Small intestine (tissue), 7 donors: Measurements from ENCODE around the gene USP12. TPM values are rescaled to one million over a fixed set of nuclear protein-coding genes. Genes with fewer than 3 reads are reported as not detected.
A peak's percentile ranks its signal among the peaks of the same experiment; 100 is the strongest.
"Not testable (repeated sequence)": the region's sequence is repeated elsewhere in the genome, so short reads cannot be mapped to it uniquely, and the experiment has no call there.

ENCODE experiments used
- DNase-seq, 2 donors: peaks; one replicate each; pipeline versions ENCODE4 v3.0.0 to v3.0.0-alpha.2; 2013
- FAIRE-seq: peaks from 2 replicates; lab custom pipeline; 2012; peaks lifted over from hg19 to GRCh38; lab: Jason Lieb, UNC
- H3K27ac ChIP-seq, 3 donors: one replicate each; pipeline ENCODE4 v1.5.1; 2013; ENCODE audit warnings: low read length in 2 of 3, mild to moderate bottlenecking in 2 of 3, control low read depth in 1 of 3, inconsistent platforms in 1 of 3, low read depth in 1 of 3, moderate library complexity in 1 of 3
- H3K27me3 ChIP-seq, 3 donors: one replicate each; pipeline ENCODE4 v1.6.1; 2013; ENCODE audit warnings: low read length in 3 of 3, inconsistent platforms in 1 of 3; ENCODE audit not compliant: control insufficient read depth in 3 of 3, insufficient read depth in 3 of 3
- H3K36me3 ChIP-seq, 3 donors: one replicate each; pipeline ENCODE4 v1.6.1; 2013; ENCODE audit warnings: low read length in 3 of 3, inconsistent platforms in 1 of 3, low read depth in 1 of 3, mild to moderate bottlenecking in 1 of 3, moderate library complexity in 1 of 3; ENCODE audit not compliant: control insufficient read depth in 3 of 3, insufficient read depth in 2 of 3
- H3K4me1 ChIP-seq, 3 donors: one replicate each; pipeline ENCODE4 v1.6.1; 2013; ENCODE audit warnings: low read length in 2 of 3, inconsistent platforms in 1 of 3, low read depth in 1 of 3, mild to moderate bottlenecking in 1 of 3, moderate library complexity in 1 of 3; ENCODE audit not compliant: control insufficient read depth in 3 of 3, insufficient read depth in 2 of 3
- H3K4me3 ChIP-seq, 3 donors: one replicate each; pipeline ENCODE4 v1.5.1; 2013; ENCODE audit warnings: low read length in 3 of 3, control low read depth in 1 of 3, inconsistent platforms in 1 of 3, low read depth in 1 of 3, mild to moderate bottlenecking in 1 of 3, moderate library complexity in 1 of 3
- H3K9me3 ChIP-seq, 2 donors: one replicate each; pipeline ENCODE4 v1.6.1; 2013; ENCODE audit warnings: low read depth in 1 of 2, low read length in 1 of 2; ENCODE audit not compliant: control insufficient read depth in 2 of 2, insufficient read depth in 1 of 2
- WGBS, 3 donors: extraction: QIAGEN DNeasy Blood & Tissue Kit; methylation state at CpG; one replicate each; pipeline ENCODE4 v1.1.7; 2013; 5-methylcytosine and 5-hydroxymethylcytosine counted together
- polyA plus RNA-seq, 4 donors: library from polyadenylated mRNA; stranded (reverse) in 3 of 4; unstranded in 1 of 4; fragments of 200-250 nt in 3 of 4; fragments of 120-200 nt in 1 of 4; gene quantifications; one replicate each; pipeline versions ENCODE4 v1.2.1 to v1.2.3, GENCODE V29; 2013
- donor health status: healthy with polysubstance abuse.
- donor health status: control.
- donor health status: control.
- donor health status: Bipolar disorder and iron deficiency.
- donor health status: healthy.

USP12 gene
- polyA plus RNA-seq, 4 donors = 12.3 to 45.6 (median 20.7) TPM

GRCh38 chr13:27158335-27158734, 13.3 kb downstream of the USP12 start:
- Histone ChIP-seq H3K4me1 (peaks cover 0 to 4% (median 4%) of the 10 kb centered on the region in 3 donors), H3K27me3 (no peaks in the 10 kb centered on the region), H3K27ac (no peak overlapping the region), H3K36me3 (no peaks in the 10 kb centered on the region), H3K4me3 (no peak overlapping the region), H3K9me3 (peaks cover 0 to 2% of the 10 kb centered on the region in 2 donors)
- no peak for DNase-seq
- FAIRE-seq = no peak
- 91 to 97% (median 96%) methylated on average over 5 of the region's 5 CpGs for WGBS, 3 donors

GRCh38 chr13:27151798-27152599, 19.6 kb downstream of the USP12 start:
- WGBS, 3 donors = 27 to 45% (median 35%) methylated on average over 4 of the region's 4 CpGs
- no peaks in the 10 kb centered on the region for H3K27me3 ChIP-seq
- no peak overlapping the region for H3K4me3 ChIP-seq

GRCh38 chr13:27149702-27150101, 21.9 kb downstream of the USP12 start:
- Histone ChIP-seq H3K4me1 (peaks cover 3 to 12% (median 10%) of the 10 kb centered on the region in 3 donors), H3K9me3 (no peaks in the 10 kb centered on the region)

More at GRCh38 chr13:27151798-27152599, 19.6 kb downstream of the USP12 start:
- no peaks in the 10 kb centered on the region for H3K36me3 ChIP-seq
- H3K4me1 ChIP-seq = peaks cover 3 to 12% (median 5%) of the 10 kb centered on the region in 3 donors
- FAIRE-seq (no peak), DNase-seq (peak; percentile 81 to 90)
- peaks cover 0 to 2% of the 10 kb centered on the region in 2 donors for H3K9me3 ChIP-seq
- H3K27ac ChIP-seq = peak overlapping the region in 2 of 3 donors; percentile 39 to 48

GRCh38 chr13:27148900-27149299, 22.7 kb downstream of the USP12 start:
- Histone ChIP-seq H3K4me3 (no peak overlapping the region), H3K4me1 (peaks cover 0 to 12% (median 10%) of the 10 kb centered on the region in 3 donors), H3K27ac (no peak overlapping the region), H3K36me3 (peaks cover 0 to 3% (median 0%) of the 10 kb centered on the region in 3 donors), H3K9me3 (no peaks in the 10 kb centered on the region), H3K27me3 (no peaks in the 10 kb centered on the region)
- DNase-seq (no peak), FAIRE-seq (no peak)
- 91 to 93% (median 92%) methylated on average over 6 of the region's 6 CpGs for WGBS, 3 donors

More at GRCh38 chr13:27149702-27150101, 21.9 kb downstream of the USP12 start:
- 93 to 96% (median 94%) methylated on average over 6 of the region's 6 CpGs for WGBS, 3 donors
- H3K27me3 ChIP-seq = no peaks in the 10 kb centered on the region
- no peak overlapping the region for H3K27ac ChIP-seq
- FAIRE-seq (no peak), DNase-seq (no peak)
- no peak overlapping the region for H3K4me3 ChIP-seq
- peaks cover 0 to 3% (median 0%) of the 10 kb centered on the region in 3 donors for H3K36me3 ChIP-seq

GRCh38 chr13:27147530-27148170, 24.0 kb downstream of the USP12 start:
- Histone ChIP-seq H3K9me3 (peaks cover 0 to 1% of the 10 kb centered on the region in 2 donors), H3K36me3 (peaks cover 0 to 3% (median 0%) of the 10 kb centered on the region in 3 donors), H3K4me3 (no peak overlapping the region), H3K4me1 (peaks cover 0 to 10% (median 8%) of the 10 kb centered on the region in 3 donors), H3K27ac (no peak overlapping the region), H3K27me3 (no peaks in the 10 kb centered on the region)
- WGBS, 3 donors = 79 to 88% (median 82%) methylated on average over 8 of the region's 8 CpGs
- DNase-seq (no peak), FAIRE-seq (no peak)

GRCh38 chr13:27141746-27142145, 29.9 kb downstream of the USP12 start:
- peaks cover 0 to 12% of the 10 kb centered on the region in 2 donors for H3K9me3 ChIP-seq
- 95 to 96% (median 95%) methylated on average over 5 of the region's 5 CpGs for WGBS, 3 donors
- peaks cover 0 to 5% (median 3%) of the 10 kb centered on the region in 3 donors for H3K4me1 ChIP-seq
- no peak overlapping the region for H3K4me3 ChIP-seq
- peaks cover 0 to 15% (median 0%) of the 10 kb centered on the region in 3 donors for H3K36me3 ChIP-seq
- FAIRE-seq (no peak), DNase-seq (no peak)
- H3K27ac ChIP-seq = no peak overlapping the region
- H3K27me3 ChIP-seq = no peaks in the 10 kb centered on the region

GRCh38 chr13:27141159-27141558, 30.5 kb downstream of the USP12 start:
- FAIRE-seq, H3K4me3 ChIP-seq, H3K27me3 ChIP-seq: not testable (repeated sequence)

GRCh38 chr13:27140060-27140459, 31.6 kb downstream of the USP12 start:
- DNase-seq (no peak), FAIRE-seq (no peak)
- no peak overlapping the region for H3K4me3 ChIP-seq
- no peaks in the 10 kb centered on the region for H3K27me3 ChIP-seq
- no peak overlapping the region for H3K27ac ChIP-seq
- 80 to 94% (median 88%) methylated on average over 4 of the region's 4 CpGs for WGBS, 3 donors
- peaks cover 0 to 12% of the 10 kb centered on the region in 2 donors for H3K9me3 ChIP-seq
- H3K36me3 ChIP-seq = peaks cover 0 to 15% (median 0%) of the 10 kb centered on the region in 3 donors
- peaks cover 0 to 12% (median 5%) of the 10 kb centered on the region in 3 donors for H3K4me1 ChIP-seq

More at GRCh38 chr13:27141159-27141558, 30.5 kb downstream of the USP12 start:
- Histone ChIP-seq H3K36me3 (peaks cover 0 to 15% (median 0%) of the 10 kb centered on the region in 3 donors), H3K9me3 (peaks cover 0 to 12% of the 10 kb centered on the region in 2 donors)
- not testable (repeated sequence) for H3K27ac ChIP-seq, DNase-seq, H3K4me1 ChIP-seq
- 97% methylated on average over 5 of the region's 5 CpGs for WGBS, 3 donors
